ENCODE data around the gene RAB3GAP1.
"Not testable (repeated sequence)": the region's sequence is repeated elsewhere in the genome, so short reads cannot be mapped to it uniquely, and the experiment has no call there.

Gene RAB3GAP1

DNA sequence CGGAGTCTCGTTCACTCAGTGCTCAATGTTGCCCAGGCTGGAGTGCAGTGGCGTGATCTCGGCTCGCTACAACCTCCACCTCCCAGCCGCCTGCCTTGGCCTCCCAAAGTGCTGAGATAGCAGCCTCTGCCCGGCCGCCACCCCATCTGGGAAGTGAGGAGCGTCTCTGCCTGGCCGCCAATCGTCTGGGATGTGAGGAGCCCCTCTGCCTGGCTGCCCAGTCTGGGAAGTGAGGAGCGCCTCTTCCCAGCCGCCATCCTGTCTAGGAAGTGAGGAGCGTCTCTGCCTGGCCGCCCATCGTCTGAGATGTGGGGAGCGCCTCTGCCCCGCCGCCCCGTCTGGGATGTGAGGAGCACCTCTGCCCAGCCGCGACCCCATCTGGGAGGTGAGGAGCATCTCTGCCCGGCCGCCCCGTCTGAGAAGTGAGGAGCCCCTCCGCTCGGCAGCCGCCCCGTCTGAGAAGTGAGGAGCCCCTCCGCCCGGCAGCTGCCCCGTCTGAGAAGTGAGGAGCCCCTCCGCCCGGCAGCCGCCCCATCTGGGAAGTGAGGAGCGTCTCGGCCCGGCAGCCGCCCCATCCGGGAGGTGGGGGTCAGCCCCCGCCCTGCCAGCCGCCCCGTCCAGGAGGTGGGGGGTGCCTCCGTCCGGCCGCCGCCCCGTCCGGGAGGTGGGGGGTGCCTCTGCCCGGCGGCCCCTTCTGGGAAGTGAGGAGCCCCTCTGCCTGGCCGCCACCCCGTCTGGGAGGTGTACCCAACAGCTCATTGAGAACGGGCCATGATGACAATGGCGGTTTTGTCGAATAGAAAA, 53.6 kb downstream of the RAB3GAP1 start:
- DNase-seq (ENCODE audit: low spot score) = not testable (repeated sequence)

DNA sequence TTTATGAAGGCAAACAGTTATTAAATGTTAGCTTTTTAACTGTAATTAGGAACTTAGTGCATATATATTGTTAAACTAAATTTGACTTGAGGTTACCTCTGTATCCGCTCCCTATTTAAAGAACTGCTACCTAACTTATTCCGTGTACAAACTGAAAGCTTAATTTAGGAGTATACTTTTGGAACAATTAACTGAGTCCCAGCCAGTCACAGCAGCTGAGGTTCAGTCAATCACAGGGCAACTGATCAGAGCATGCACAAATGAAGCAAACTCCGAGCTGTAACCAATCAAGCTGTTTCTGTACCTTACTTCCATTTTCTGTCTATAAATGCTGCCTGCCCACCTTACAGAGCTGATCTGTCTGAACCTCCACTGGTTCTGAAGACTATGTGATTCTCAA, 61.2 kb downstream of the RAB3GAP1 start:
- DNase-seq (ENCODE audit: low spot score) = no peak

DNA sequence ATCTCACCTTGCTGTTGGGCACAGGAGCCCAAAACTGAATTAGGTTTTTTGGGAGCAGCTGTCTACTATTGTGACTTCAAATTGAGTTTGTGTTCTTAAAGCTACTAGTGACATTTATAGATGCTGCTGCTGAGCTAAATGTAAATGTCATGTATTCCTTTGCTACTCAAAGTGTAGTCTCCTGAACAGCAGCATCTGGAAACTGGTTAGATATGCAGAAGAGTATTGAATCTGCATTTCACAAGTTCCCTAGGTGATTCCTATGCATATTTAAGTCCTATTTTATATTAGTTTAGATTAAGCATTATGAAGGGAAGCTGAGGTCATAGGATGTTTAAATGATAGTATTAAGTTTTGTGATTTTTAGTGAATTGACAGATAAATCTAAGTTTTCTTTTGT, 67.5 kb downstream of the RAB3GAP1 start:
- DNase-seq (ENCODE audit: low spot score) = no peak

DNA sequence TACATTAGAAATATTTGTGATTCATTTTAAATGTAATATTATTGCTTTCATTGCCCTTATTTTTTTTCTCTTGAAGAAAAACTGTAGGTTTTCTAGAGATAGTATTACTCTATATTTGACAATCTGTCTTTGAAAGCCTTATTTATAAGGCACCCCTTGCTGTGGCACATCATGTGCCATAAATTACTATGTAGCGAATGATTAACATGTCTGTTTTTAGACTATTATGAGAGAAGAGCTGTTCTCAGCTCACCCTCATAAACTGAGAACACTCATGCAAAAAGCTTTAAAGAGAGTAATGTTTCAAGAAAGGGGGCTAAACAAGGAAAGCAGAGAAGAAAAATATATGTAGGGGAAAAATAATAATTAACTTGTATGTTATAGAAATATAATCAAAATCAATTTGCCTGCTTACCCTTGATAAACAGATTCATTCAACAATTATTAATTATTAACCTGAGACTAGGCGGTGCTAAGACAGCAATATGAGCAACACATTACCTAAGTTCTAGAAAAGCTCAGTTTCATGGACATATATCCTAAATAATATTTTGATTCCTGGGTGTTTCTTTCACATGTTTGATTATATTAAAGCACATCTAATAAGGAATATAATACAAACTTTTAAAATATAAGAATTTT, 69.0 kb downstream of the RAB3GAP1 start:
- DNase-seq (ENCODE audit: low spot score) = no peak

DNA sequence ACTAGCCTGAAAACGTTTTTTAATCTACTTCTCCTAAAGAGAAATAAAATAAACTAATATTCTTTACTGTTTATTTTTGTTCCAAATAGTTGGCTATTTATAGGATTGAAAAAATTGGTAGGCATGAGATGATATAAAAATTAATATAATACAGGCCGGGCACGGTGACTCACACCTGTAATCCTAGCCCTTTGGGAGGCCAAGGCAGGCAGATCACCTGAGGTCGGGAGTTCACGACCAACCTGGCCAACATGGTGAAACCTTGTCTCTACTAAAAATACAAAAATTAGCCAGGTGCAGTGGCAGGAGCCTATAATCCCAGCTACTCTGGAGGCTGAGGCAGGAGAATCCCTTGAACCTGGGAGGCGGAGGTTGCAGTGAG, 69.6 kb downstream of the RAB3GAP1 start:
- not testable (repeated sequence) for DNase-seq (ENCODE audit: low spot score)

DNA sequence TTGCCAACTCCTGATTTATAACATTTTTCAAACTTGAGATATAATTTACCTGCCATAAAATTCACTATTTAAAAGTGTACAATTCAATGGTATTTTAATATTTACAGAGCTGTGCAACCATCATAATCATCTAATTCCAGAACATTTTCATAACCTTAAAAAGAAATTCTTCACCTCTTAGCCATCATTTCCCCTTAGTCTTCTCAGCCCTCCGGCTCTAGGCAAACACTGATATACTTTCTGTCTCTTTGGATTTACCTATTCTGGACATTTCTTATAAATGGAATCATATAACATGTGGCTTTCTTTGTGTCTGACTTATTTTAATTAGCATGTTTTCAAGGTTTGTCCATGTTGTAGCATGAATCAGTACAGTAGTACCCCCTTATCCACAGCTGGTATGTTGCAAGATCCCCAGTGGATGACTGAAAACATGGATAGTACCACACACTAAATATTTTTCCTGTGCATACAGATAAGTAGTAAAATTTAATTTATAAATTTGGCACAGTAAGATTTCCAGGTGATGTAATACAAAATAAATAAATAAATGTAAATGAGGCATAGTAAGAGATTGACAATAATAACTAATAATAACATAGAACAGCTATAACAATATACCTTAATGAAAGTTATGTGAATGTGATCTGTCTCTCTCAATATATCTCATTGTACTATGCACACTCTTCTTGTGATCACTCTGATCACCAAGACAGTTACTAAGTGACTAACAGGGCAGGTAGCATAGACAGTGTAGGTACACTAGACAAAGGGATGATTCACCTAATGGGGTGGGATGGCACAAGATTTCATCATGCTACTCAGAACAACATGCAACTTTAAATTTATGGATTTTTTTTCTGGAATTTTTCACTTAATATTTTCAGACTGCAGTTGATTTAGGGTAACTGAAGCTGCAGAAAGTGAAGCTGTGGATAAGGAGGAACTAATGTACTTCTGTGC, 73.1 kb downstream of the RAB3GAP1 start:
- no peak for DNase-seq (ENCODE audit: low spot score)

DNA sequence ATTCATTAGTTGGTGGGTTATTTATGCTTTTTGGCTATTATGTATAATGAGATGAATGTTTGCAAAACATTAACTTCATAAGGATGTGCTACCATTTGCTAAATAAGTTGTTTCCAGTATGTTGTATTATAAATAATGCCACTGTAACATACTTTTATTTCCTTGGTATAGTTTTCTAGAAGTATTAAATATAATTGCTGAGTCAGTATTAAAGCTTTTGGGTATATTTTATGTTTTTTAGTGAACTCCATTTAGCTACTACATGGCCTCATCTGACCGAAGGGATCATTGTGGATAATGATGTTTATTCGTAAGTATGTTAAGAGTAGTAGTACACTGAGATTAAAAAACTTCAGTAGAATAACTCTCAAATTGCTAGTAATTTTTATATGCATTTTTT, 73.8 kb downstream of the RAB3GAP1 start:
- DNase-seq (ENCODE audit: low spot score) = no peak

DNA sequence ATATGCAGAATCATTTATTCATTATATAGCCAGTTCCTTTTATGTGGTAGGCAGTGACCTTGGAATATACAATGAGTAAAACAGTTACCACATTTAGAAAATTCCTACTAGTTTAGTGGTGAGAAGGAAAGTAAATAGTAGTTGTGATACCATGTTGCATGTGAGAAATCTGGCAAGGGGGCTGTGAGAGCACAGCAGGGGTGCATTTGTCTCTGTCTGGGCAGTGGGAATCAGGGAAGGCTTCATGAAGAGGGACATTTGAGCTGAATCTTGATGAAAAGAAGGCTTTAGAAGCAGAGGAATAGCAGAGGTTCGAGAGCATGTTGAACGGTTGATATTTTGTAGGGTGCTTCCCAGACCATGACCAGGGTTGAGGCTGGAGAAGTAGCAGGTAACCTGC, 78.7 kb downstream of the RAB3GAP1 start:
- DNase-seq (ENCODE audit: low spot score) = no peak

DNA sequence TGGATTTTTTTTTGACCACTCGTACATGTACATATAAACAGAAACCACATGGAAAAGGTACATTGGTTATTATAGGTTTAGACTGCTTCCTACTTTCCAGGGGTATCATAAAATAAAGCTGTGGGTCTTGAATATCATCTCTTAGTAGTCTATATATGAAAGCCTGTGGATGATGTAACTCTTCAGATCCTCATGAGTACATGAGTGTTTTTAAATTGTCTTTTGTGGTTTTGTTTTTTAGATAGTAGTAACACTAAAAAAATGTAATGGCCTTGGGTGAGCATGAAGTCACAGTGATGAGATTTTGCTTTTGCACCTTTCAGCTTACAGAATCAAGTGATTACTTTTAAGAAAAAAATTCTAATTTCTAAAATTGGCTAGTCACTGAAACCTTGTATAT, 80.2 kb downstream of the RAB3GAP1 start:
- DNase-seq (ENCODE audit: low spot score) = no peak

DNA sequence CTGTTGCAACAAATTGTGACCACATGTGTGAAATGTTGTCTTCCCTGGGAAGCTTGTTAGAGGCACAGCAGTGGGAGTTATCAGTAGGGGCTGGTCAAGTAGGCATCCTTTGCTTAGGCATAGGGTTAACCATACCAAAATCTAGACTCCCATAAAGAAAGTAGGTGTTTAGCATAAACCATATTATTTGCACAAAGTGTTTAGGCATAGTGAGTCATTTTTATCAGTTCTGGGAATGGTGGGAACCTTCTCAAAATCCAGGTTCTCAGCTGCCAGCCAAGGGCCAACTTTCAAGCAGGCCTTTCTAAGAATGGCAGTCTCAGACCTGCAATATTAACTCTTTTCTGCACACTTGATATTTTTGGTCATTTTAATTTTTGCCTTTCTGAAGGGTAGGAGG, 88.5 kb downstream of the RAB3GAP1 start:
- DNase-seq (ENCODE audit: low spot score) = no peak

DNA sequence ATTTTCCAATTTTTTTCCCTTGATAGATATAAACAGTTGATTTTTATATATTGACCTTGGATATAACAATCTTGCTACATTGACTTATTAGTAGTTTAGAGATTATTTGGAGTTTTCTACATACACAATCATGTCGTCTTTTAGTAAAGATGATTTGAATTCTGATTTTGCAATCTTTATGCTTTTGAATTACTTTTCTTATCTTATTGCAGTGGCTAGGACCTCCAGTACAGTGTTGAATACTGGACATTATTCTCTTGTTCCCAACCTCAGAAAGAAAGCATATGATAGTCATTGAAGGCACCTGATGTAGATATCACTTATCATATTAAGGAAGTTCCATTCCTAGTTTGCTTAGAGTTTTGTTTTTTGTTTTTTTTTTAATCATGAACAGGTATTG, 90.2 kb downstream of the RAB3GAP1 start:
- DNase-seq (ENCODE audit: low spot score) = no peak

DNA sequence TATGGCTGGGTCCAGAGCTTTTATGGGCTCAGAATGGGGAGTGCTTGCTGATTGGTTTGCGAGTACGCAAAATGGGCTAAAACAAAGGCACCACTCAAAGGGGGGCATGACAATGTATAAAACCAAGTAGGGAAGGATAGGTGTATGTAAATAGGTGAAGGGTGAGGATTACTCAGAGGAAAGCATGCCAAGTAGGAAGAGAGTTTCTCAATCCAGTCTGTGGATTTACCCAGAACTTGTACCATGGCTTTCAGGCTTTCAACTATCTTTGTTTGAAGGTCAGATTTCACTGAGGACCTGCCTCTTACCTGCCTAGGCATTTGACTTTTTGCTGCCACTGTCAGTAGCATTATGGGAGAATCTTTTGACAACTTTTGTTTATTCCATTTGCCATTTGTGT, 92.3 kb downstream of the RAB3GAP1 start:
- no peak for DNase-seq (ENCODE audit: low spot score)

DNA sequence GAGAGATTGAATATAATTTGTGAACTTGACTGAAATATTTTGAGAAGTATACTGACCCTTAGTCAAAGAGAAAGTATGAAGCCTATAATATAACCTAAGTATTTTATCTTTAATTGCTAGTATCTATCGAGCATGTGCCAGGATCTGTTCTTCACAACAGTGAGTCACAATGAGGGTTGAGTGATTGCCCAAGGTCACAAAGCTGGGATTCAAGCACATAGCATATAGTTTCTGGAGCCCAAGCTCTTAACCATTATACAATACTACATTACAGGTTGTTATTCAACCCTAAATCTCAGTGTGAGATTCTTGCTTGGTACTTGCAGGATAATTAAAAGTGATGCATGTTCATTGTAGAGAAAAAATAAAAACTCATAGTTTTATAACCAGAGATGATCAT, 97.2 kb downstream of the RAB3GAP1 start:
- no peak for DNase-seq (ENCODE audit: low spot score)

DNA sequence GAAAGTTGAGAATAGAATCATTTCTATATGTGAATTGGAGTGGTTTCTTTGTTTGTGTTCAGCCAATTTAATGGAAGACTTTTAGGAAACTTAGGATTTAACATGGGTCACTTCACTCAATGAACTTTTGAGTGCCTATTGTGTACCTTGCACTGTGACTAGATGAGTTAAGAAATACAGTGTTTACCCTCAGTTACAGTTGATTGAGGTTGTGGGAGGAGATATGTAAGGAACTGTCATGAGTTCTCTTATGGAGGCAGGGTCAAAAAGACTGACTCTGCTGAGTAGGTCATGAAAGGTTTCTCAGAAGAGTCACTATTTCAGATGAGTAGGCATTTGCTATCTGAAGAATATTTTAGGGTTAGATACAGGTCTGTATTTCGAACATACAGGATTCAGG, 98.6 kb downstream of the RAB3GAP1 start:
- DNase-seq (ENCODE audit: low spot score) = no peak

DNA sequence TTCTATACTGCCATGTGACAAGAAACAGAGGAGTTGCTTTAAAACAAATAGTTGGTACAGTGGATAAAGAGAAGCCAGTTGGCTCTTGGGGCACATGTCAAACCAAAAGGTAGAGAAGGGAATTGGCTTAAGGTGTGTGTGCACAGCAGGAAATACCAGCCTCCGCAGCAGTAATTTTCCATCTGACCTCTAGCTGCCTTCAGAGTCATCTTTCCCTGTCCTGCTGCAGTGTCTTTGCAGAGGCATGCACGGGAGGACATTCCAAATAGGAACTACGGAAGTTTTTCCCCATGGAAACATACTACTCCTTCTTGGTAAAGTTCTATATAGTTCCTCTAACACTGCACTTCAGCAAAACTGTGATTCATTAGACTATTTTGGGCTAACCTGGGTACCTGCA, 99.5 kb downstream of the RAB3GAP1 start:
- no peak for DNase-seq (ENCODE audit: low spot score)

DNA sequence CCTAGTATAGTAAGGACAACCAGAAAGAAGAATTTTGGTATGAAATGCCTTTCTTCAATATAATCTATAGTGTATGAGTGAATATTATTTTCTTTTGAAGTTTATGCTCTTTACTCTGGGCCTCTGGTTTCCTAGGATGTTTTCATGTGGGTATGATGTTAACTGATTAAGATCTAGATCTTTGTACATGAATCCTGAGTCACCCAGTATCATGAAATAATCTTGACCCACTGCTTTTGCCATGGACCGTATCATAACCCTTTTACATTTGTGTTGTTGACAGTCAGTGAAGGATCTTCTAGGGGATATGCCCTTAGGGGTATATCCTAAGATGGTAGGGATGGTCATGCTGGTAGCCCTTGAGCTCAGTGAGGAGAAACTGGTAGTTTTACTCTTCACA, 100.3 kb downstream of the RAB3GAP1 start:
- DNase-seq (ENCODE audit: low spot score) = no peak

DNA sequence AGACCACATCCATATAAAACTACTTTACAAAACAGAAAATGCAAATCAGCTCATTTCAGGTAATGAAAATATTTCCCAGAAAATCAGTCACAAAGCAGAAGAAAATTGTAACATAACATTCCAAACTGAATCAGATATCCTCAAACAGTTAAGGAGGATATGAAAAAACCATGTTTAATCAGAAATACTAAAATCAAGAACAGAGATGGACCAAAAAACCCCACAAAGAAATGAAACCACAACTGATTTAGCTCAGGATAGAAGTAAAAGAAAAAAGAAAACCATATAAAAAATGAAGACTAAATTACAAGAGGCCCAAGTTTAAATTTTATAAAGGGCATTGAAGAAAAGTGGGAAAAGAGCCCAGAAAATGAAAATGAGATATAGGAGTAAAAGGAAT, 102.9 kb downstream of the RAB3GAP1 start:
- no peak for DNase-seq (ENCODE audit: low spot score)

DNA sequence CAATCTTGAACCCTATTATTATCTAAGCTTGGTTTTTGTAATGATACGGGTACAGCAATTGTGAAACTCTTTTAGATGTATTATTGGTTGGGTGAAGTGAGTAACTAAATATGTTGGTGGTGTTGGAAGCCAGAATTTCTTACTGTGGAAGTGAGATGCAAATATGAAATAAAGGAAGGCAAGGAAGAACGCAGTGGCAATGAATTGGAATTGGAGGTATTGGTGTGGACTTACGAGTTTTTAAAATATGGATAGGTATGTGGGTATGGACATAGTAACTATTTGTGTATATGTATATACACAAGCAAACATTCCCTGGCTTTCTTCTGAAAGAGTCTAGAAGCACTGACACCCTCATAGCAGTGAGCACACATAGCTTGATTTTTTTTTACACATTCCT, 105.8 kb downstream of the RAB3GAP1 start:
- DNase-seq (ENCODE audit: low spot score) = no peak

DNA sequence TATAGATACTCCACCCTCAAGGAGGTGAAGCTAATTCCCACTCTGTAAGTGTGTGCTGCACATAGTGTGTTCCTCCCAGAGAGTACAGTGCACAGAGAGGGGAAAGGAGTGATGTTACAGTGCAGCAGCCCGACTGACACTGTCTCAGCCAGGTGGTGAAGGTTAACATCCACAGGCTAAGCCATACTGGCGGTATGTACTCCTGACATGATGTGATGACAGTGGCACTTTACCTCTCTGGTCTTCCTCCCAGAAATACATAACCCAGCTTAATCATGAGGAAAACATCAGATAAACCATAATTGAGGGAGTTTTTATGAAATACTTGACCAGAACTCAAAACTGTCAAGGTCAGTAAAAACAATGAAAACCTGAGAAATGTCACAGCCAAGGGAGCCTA, 107.1 kb downstream of the RAB3GAP1 start:
- no peak for DNase-seq (ENCODE audit: low spot score)

DNA sequence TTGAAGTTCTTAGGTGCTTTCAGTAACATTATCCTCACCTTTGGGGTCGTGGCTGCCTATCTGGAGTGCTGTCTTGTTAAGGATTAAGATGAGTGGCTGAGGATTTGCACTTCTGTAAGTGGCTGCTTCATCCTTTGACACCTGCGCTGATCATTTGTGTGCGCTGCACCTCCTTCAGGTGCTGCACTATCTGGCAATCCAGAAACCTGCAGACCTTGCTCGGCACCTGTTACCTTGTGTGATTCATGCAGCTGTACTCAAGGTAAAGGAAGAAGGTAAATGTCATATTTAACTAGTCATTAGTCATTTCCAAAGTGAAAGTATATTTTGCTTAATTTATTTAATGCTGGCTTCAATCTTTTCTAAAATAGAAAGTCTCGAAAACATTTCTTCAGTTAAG, 110.3 kb downstream of the RAB3GAP1 start:
- DNase-seq (ENCODE audit: low spot score) = no peak

DNA sequence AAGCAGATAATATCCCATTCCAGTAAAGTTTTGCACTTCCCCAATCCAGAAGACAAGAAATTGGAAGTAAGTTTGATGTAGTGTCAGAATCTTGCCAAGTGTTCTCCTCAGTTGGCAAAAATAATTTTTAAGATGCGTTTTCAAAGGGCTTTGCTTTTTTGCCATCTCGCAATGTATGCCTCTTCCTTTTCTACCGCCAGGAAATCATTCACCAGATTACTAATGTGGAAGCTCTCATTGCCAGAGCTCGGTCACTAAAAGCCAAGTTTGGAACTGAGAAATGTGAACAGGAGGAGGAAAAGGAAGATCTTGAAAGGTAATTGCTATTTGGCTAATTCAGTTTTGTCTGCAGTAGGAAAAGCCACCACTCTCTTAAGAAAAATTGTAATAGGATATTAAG, 110.7 kb downstream of the RAB3GAP1 start:
- no peak for DNase-seq (ENCODE audit: low spot score)

DNA sequence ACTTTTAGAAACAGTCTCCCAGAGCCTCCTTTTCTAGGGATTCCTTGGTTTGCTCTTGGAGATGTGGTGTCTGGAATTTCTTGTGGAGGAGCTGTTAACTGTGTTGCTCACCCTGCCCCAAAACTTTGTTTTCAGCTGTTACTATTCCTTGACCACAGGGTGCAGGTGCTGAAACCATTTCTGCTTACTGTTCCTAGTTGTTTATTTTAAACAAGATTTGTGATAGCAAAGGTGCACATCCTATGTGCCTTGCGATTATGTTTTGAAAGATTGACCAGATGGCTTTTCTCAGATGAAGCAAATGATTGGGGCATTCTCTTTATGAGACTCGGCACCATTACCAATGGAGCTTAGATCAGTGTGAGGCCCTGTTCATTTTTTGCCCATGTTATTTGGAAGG, 111.2 kb downstream of the RAB3GAP1 start:
- DNase-seq (ENCODE audit: low spot score) = no peak

DNA sequence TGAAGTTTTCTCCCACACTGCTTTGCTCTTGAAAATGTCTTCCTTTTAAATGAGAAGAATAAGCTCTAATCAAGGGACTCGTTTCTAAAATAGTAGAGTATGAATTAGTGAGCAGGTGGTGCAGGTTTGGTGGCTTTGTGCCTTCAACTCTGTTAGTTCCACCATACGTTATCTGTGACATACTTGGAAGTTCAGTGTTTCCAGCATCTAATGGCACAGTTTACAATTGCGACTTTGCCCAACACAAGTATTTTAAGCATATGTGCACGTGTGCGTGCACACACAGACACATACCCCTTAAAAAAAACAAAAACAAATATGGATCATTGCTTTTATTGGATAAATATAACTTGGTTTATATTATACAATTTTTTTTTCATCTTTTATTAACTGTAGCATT, 111.8 kb downstream of the RAB3GAP1 start:
- no peak for DNase-seq (ENCODE audit: low spot score)

Measured in globus pallidus (tissue), 1 donor.